A549 (cell line): ENCODE measurements around the gene PPFIA2. TPM values are rescaled to one million over a fixed set of nuclear protein-coding genes. Genes with fewer than 3 reads are reported as not detected.

Source experiments
- ATAC-seq, 2 experiments: fragments of 200-7000 bp in 1 of 2; fragments of >200 bp in 1 of 2; cut with Nextera tagmentation in 1 of 2; cut with Tn5 transposase in 1 of 2; 3 replicates each; pipeline versions ENCODE4 v1.8.0 to v1.9.1; 2018 to 2020; ENCODE audit warnings: mild to moderate bottlenecking in 1 of 2, moderate library complexity in 1 of 2
- CTCF ChIA-PET: fragments of 300-600 bp; sonication (Branson Sonifier 250); formaldehyde crosslinking; extraction: SDS; loops from one replicate; lab custom pipeline; 2021; ENCODE audit warnings: antibody characterized with exemption, inconsistent platforms; lab: Yijun Ruan, JAX
- POLR2A ChIA-PET: fragments of 350-600 bp; formaldehyde crosslinking; extraction: SDS; loops from one replicate; lab custom pipeline; 2021; ENCODE audit warnings: antibody characterized with exemption, inconsistent platforms; lab: Yijun Ruan, JAX
- DNase-seq, 2 experiments: peaks; one replicate each; pipeline versions ENCODE4 v3.0.0 to v3.0.0-alpha.2; 2011 to 2016; ENCODE audit warnings: low read depth in 1 of 2, low spot score in 1 of 2
- FAIRE-seq: peaks from 2 replicates; lab custom pipeline; 2011; peaks lifted over from hg19 to GRCh38; lab: Jason Lieb, UNC
- H3K27ac ChIP-seq, 2 experiments: fragments of >200 bp; sonication (Bioruptor Twin); formaldehyde crosslinking; 3 replicates each; pipeline ENCODE4 v1.5.1; 2016 to 2017
- H3K4me1 ChIP-seq: fragments of >200 bp; sonication (Bioruptor Twin); formaldehyde crosslinking; 3 replicates; pipeline ENCODE4 v1.6.1; 2016
- H3K4me2 ChIP-seq: fragments of >200 bp; sonication (Bioruptor Twin); formaldehyde crosslinking; 3 replicates; pipeline ENCODE4 v1.6.1; 2016
- H3K4me3 ChIP-seq: fragments of >200 bp; sonication (Bioruptor Twin); formaldehyde crosslinking; 3 replicates; pipeline ENCODE4 v1.5.1; 2016
- H3K9me3 ChIP-seq: fragments of >200 bp; sonication (Bioruptor Twin); formaldehyde crosslinking; 3 replicates; pipeline ENCODE4 v1.6.1; 2016
- CBX2 ChIP-seq: fragments of 200-600 bp; sonication (generic); IDR thresholded peaks from 2 replicates; pipeline ENCODE4 v1.6.1; 2016; ENCODE audit warnings: low read depth, mild to moderate bottlenecking, borderline replicate concordance
- EHMT2 ChIP-seq: fragments of 200-600 bp; sonication (generic); IDR thresholded peaks from 2 replicates; pipeline ENCODE4 v1.6.1; 2016; ENCODE audit warnings: antibody characterized with exemption, low read depth, mild to moderate bottlenecking, moderate library complexity
- EP300 ChIP-seq, 2 experiments: fragments of >200 bp; sonication (Bioruptor Twin); formaldehyde crosslinking; IDR thresholded peaks; 2 replicates in 1 of 2; 3 replicates in 1 of 2; pipeline ENCODE4 v1.6.1; 2016 to 2017
- ESRRA ChIP-seq: fragments of 150-350 bp; IDR thresholded peaks from 2 replicates; pipeline ENCODE4 v1.6.1; 2014; ENCODE audit warnings: mild to moderate bottlenecking, low read length, borderline replicate concordance
- FOSL2 ChIP-seq, 2 experiments: fragments of 450-650 bp in 1 of 2; fragments of >200 bp in 1 of 2; sonication (Bioruptor Twin) in 1 of 2; formaldehyde crosslinking; IDR thresholded peaks; 2 replicates each; pipeline versions ENCODE4 v1.5.0 to v1.6.1; 2016 to 2020; ENCODE audit warnings: mild to moderate bottlenecking in 1 of 2, moderate library complexity in 1 of 2
- FOXS1 ChIP-seq: fragments of 250-450 bp; sonication (Bioruptor Pico); IDR thresholded peaks from 2 replicates; pipeline ENCODE4 v1.5.0; 2020; ENCODE audit warnings: mild to moderate bottlenecking, moderate library complexity
- HDAC2 ChIP-seq: fragments of 200-600 bp; sonication (generic); IDR thresholded peaks from 2 replicates; pipeline ENCODE4 v1.6.1; 2016
- HEYL ChIP-seq: fragments of 250-450 bp; sonication (Bioruptor Pico); IDR thresholded peaks from 2 replicates; pipeline ENCODE4 v1.8.0; 2021; ENCODE audit warnings: mild to moderate bottlenecking, moderate library complexity
- HOXA7 ChIP-seq: fragments of 250-450 bp; sonication (Bioruptor Pico); IDR thresholded peaks from 2 replicates; pipeline ENCODE4 v1.5.0; 2020; ENCODE audit warnings: mild to moderate bottlenecking, moderate library complexity
- HOXB13 ChIP-seq: fragments of 250-450 bp; sonication (Bioruptor Pico); IDR thresholded peaks from 2 replicates; pipeline ENCODE4 v1.5.0; 2020; ENCODE audit warnings: low read depth, mild to moderate bottlenecking, moderate library complexity
- HOXB5 ChIP-seq: fragments of 250-450 bp; sonication (Bioruptor Pico); IDR thresholded peaks from 2 replicates; pipeline ENCODE4 v1.5.0; 2020; ENCODE audit warnings: mild to moderate bottlenecking, moderate library complexity
- KDM1A ChIP-seq: fragments of 200-600 bp; sonication (generic); IDR thresholded peaks from 2 replicates; pipeline ENCODE4 v1.6.1; 2016; ENCODE audit warnings: low read depth, mild to moderate bottlenecking
- MAFK ChIP-seq: fragments of 450-650 bp; IDR thresholded peaks from 2 replicates; pipeline ENCODE4 v1.6.1; 2014; ENCODE audit not compliant: partially characterized antibody
- MYC ChIP-seq: IDR thresholded peaks from 2 replicates; pipeline ENCODE4 v1.6.1; 2012; ENCODE audit warnings: mild to moderate bottlenecking, inconsistent platforms, low read length, improper control_type of control experiment, borderline replicate concordance
- POLR2A ChIP-seq: IDR thresholded peaks from 2 replicates; pipeline ENCODE4 v1.6.1; 2012; ENCODE audit warnings: mild to moderate bottlenecking, low read length
- POLR2AphosphoS2 ChIP-seq: conservative IDR thresholded peaks from 2 replicates; pipeline ENCODE4 v1.6.1; 2012; ENCODE audit warnings: low read length, improper control_type of control experiment, inconsistent platforms
- RFX5 ChIP-seq: fragments of 450-650 bp; IDR thresholded peaks from 2 replicates; pipeline ENCODE4 v1.7.1; 2014; ENCODE audit warnings: antibody characterized with exemption, mild to moderate bottlenecking, moderate library complexity
- RNF2 ChIP-seq: fragments of 200-600 bp; sonication (generic); IDR thresholded peaks from 2 replicates; pipeline ENCODE4 v1.6.1; 2016; ENCODE audit warnings: low read depth, mild to moderate bottlenecking, antibody characterized with exemption, moderate library complexity, borderline replicate concordance
- ZC3H11A ChIP-seq: fragments of 450-650 bp; IDR thresholded peaks from 2 replicates; pipeline ENCODE4 v1.6.1; 2014; ENCODE audit warnings: antibody characterized with exemption, mild to moderate bottlenecking
- ZFP36 ChIP-seq: fragments of 450-650 bp; IDR thresholded peaks from 2 replicates; pipeline ENCODE4 v1.6.1; 2014; ENCODE audit warnings: borderline replicate concordance; ENCODE audit not compliant: partially characterized antibody
- ZSCAN20 ChIP-seq: fragments of 250-450 bp; sonication (Bioruptor Pico); IDR thresholded peaks from 2 replicates; pipeline ENCODE4 v1.8.0; 2022; ENCODE audit warnings: mild to moderate bottlenecking, moderate library complexity
- WGBS: methylation state at CpG from one replicate; pipeline ENCODE4 v1.1.6; 2017; ENCODE audit errors: missing lambda C conversion rate; 5-methylcytosine and 5-hydroxymethylcytosine counted together
- polyA plus RNA-seq, 4 experiments: library from polyadenylated mRNA; depleted of rRNA in 3 of 4; stranded (reverse); fragments of >200 nt; fragmentation: RNase III in 1 of 4; extraction: RNeasy Plus Mini Kit Qiagen cat#74134 plus additional on column Dnase treatment in 1 of 4; gene quantifications; 2 replicates in 3 of 4; 3 replicates in 1 of 4; pipeline ENCODE4 v1.2.3, GENCODE V29; 2011 to 2017
- TF ChIP-seq, protein P1 (sequence below): fragments of 200-600 bp; sonication (generic); IDR thresholded peaks from 2 replicates; pipeline ENCODE4 v1.6.1; 2016; ENCODE audit warnings: antibody characterized with exemption, mild to moderate bottlenecking, moderate library complexity
- TF ChIP-seq, protein P2 (sequence below): fragments of 250-450 bp; sonication (Bioruptor Pico); IDR thresholded peaks from 2 replicates; pipeline ENCODE4 v1.5.0; 2020; ENCODE audit warnings: low read depth, mild to moderate bottlenecking, moderate library complexity
- TF ChIP-seq, protein P3 (sequence below): fragments of 450-650 bp; IDR thresholded peaks from 2 replicates; pipeline ENCODE4 v1.6.1; 2014; ENCODE audit warnings: antibody characterized with exemption
- TF ChIP-seq, protein P4 (sequence below): fragments of >200 bp; sonication (Bioruptor Twin); formaldehyde crosslinking; IDR thresholded peaks from 2 replicates; pipeline ENCODE4 v1.6.1; 2016

The PPFIA2 gene
- polyA plus RNA-seq, 2 of the 4 experiments (the other 2 are of a cell fraction), result not detected

DNA sequence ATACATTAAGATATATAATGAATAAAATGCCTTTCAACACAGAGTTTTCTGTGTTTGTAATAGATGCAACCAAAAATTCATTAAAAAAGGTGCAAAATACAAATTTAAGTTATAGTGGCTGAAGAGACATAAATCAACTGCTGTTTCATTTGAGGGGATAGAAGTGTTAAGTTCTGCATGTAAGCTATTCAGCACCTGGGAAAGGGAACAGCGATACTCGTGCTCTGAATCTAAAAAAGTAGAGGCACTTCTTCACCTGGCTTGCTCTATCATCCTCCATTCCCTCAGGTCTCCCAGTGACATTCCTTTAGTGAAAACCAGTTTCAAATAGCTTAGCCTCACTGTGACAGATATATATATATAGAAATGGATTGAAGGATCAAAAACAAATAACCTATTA, 458.7 kb downstream of the PPFIA2 start:
- FAIRE-seq (no peak), ATAC-seq (no peak), DNase-seq (no peak)
- H3K4me1 ChIP-seq, result no peaks in the 10 kb centered on the region
- ChIA-PET CTCF (interaction anchor here (0.6 kb wide), 1 partner anchor 102 kb away, joined by 3 read pairs; no protein-coding TSS in a partner anchor), POLR2A (no interaction called here)
- H3K4me2 ChIP-seq, result no peak overlapping the region
- WGBS, result 15% methylated on average over 2 of the region's 2 CpGs
- no peak overlapping the region for H3K27ac ChIP-seq
- no peak overlapping the region for H3K4me3 ChIP-seq
- H3K9me3 ChIP-seq, result no peaks in the 10 kb centered on the region
- TF ChIP-seq MAFK (no peak), FOXS1 (CRISPR knock-in tag) (no peak), KDM1A (no peak), RFX5 (no peak)
- TF ChIP-seq, protein P1, sequence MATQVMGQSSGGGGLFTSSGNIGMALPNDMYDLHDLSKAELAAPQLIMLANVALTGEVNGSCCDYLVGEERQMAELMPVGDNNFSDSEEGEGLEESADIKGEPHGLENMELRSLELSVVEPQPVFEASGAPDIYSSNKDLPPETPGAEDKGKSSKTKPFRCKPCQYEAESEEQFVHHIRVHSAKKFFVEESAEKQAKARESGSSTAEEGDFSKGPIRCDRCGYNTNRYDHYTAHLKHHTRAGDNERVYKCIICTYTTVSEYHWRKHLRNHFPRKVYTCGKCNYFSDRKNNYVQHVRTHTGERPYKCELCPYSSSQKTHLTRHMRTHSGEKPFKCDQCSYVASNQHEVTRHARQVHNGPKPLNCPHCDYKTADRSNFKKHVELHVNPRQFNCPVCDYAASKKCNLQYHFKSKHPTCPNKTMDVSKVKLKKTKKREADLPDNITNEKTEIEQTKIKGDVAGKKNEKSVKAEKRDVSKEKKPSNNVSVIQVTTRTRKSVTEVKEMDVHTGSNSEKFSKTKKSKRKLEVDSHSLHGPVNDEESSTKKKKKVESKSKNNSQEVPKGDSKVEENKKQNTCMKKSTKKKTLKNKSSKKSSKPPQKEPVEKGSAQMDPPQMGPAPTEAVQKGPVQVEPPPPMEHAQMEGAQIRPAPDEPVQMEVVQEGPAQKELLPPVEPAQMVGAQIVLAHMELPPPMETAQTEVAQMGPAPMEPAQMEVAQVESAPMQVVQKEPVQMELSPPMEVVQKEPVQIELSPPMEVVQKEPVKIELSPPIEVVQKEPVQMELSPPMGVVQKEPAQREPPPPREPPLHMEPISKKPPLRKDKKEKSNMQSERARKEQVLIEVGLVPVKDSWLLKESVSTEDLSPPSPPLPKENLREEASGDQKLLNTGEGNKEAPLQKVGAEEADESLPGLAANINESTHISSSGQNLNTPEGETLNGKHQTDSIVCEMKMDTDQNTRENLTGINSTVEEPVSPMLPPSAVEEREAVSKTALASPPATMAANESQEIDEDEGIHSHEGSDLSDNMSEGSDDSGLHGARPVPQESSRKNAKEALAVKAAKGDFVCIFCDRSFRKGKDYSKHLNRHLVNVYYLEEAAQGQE, result peak; percentile 62

DNA sequence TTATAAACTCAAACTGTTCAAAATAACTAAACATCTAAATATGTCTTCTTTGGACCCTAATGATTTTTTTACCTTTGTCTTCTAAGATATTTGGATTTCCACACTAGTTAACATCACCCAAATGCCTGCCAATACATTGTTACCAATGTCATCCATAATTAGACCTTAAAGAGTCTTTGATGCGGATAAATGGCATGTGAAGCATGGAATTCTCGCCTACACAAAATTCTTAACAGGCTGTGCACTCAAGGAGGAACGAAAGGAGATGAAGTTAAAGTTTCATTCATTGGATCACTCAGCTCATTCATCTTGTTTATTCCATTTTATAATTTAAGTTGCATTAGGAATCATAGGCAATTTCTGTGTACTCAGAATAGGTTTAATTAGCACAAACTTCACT, 461.5 kb downstream of the PPFIA2 start:
- Histone ChIP-seq H3K4me2 (no peak overlapping the region), H3K4me3 (no peak overlapping the region), H3K9me3 (no peaks in the 10 kb centered on the region), H3K27ac (no peak overlapping the region), H3K4me1 (no peaks in the 10 kb centered on the region)
- ChIA-PET POLR2A (no interaction called here), CTCF (no interaction called here)
- ATAC-seq (no peak), DNase-seq (no peak), FAIRE-seq (no peak)
- WGBS, result 19% methylated on average over 3 of the region's 3 CpGs
- no peak for TF ChIP-seq RFX5
- no peak for TF ChIP-seq MYC
- TF ChIP-seq, protein P2, sequence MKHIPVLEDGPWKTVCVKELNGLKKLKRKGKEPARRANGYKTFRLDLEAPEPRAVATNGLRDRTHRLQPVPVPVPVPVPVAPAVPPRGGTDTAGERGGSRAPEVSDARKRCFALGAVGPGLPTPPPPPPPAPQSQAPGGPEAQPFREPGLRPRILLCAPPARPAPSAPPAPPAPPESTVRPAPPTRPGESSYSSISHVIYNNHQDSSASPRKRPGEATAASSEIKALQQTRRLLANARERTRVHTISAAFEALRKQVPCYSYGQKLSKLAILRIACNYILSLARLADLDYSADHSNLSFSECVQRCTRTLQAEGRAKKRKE, result no peak
- no peak for TF ChIP-seq POLR2AphosphoS2
- no peak for TF ChIP-seq ZC3H11A
- TF ChIP-seq RNF2, result no peak
- no peak for TF ChIP-seq HDAC2
- no peak for TF ChIP-seq HEYL (CRISPR knock-in tag)
- no peak for TF ChIP-seq POLR2A

DNA sequence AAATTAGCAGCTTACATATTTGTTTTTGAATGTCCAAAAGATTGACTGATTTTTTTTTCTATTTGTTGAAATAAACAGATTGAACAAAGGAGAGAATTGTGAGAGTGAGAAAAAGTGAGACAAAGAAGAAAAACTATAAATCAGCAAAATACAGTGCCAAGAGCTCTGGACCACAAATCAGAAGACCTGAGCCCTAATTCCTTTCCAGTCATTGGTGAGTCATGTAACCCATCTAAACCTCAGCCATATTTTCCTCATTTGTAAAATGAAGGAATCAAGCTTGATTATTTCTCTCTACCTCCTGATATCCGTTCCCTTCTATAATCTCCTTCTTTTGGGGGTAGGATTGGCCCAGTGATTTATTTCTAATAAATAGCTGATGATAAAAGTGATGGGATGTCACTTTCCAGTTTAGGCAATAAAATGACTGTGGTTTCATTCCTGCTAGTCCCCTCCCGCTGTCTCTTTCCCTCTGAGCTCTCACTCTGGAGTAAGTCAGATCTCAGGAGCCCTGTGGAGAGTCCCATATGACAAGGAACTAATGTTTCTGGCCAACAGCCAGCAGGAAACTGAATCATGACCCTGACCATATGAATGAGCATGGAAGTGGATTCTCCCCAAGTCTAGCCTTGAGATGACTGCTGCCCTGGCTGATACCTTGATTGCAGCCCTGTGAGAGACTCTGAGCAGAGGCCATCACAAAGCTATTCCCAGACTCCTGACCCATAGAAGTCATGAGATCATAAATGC, 462.4 kb downstream of the PPFIA2 start:
- ChIA-PET POLR2A (no interaction called here), CTCF (no interaction called here)
- no peak; a peak in 1 of 6 replicates for ATAC-seq
- TF ChIP-seq HOXB13 (CRISPR knock-in tag), result no peak
- no peak for TF ChIP-seq ZFP36
- TF ChIP-seq HOXB5 (CRISPR knock-in tag), result no peak
- TF ChIP-seq EHMT2, result no peak
- no peak for TF ChIP-seq EP300 (IDR thresholded peaks at IDR 0.05)
- TF ChIP-seq, protein P3, sequence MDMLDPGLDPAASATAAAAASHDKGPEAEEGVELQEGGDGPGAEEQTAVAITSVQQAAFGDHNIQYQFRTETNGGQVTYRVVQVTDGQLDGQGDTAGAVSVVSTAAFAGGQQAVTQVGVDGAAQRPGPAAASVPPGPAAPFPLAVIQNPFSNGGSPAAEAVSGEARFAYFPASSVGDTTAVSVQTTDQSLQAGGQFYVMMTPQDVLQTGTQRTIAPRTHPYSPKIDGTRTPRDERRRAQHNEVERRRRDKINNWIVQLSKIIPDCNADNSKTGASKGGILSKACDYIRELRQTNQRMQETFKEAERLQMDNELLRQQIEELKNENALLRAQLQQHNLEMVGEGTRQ, result no peak
- TF ChIP-seq, protein P1, result no peak
- TF ChIP-seq FOSL2 (IDR thresholded peaks at IDR 0.05), result no peak
- TF ChIP-seq FOSL2 (CRISPR knock-in tag; IDR thresholded peaks at IDR 0.05), result no peak
- TF ChIP-seq FOXS1 (CRISPR knock-in tag), result no peak
- TF ChIP-seq HOXA7 (CRISPR knock-in tag), result no peak
- TF ChIP-seq ESRRA, result no peak
- no peak for TF ChIP-seq CBX2
- no peak for TF ChIP-seq ZSCAN20 (CRISPR knock-in tag)
- TF ChIP-seq, protein P4, sequence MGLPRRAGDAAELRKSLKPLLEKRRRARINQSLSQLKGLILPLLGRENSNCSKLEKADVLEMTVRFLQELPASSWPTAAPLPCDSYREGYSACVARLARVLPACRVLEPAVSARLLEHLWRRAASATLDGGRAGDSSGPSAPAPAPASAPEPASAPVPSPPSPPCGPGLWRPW, result no peak

More for the DNA sequence above, 462.4 kb downstream of the PPFIA2 start:
- no peak overlapping the region for H3K4me3 ChIP-seq
- FAIRE-seq (no peak), DNase-seq (peak in 1 of 2 experiments; percentile 10)
- no peaks in the 10 kb centered on the region for H3K4me1 ChIP-seq
- H3K9me3 ChIP-seq, result no peaks in the 10 kb centered on the region
- no peak overlapping the region for H3K27ac ChIP-seq
- no peak overlapping the region for H3K4me2 ChIP-seq
- 15% methylated on average over 2 of the region's 2 CpGs for WGBS
